ENCODE results near the gene PITX2.

The PITX2 gene

DNA sequence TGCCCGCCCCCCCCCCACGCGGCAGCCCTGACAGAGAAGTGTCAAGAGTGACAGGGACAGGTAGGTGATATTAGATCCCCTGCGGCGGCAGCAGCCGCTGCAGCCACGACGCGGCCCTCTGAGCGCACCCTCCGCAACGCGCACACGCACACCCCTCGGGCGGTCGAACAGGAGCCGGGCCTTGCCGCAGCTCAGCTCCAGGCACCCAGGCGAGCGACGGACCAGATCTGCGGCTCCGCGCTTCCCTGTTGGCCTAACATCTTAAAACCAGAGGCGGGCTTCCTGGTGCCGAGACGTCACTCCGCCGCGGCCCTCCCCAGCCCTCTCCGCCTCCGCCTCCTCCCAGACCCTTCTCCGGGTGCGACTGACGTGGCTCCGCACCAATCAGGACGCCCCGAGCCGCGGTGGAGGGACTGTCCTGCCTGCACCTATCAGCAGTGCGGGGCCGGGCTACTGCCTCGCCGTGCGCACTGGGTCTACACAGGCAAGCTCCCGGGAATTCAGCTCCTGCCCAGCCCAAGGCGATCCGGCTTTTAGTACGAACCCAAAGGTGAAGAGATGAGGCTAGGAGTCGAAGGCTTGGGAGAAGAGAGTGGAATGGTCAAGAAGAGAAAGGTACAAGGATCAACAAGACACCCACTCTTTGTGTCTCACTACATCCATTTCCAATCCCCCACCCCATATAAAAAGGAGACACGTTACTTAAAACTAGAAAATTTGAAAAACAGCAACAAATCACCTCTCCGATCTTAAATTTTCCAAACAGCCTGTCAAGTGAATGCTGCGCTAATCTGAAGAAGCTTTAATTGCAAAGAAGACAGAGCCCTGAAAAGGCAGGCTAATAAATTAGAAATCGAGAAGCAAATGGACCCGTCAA, at the start of gene PITX2:
TSS of gene PITX2 (minus strand) at position 237 of the 877 bp plus-strand sequence. CDS start 617 bp downstream, outside the sequence.
- DNase-seq (ENCODE audit: low read depth) = no peak

DNA sequence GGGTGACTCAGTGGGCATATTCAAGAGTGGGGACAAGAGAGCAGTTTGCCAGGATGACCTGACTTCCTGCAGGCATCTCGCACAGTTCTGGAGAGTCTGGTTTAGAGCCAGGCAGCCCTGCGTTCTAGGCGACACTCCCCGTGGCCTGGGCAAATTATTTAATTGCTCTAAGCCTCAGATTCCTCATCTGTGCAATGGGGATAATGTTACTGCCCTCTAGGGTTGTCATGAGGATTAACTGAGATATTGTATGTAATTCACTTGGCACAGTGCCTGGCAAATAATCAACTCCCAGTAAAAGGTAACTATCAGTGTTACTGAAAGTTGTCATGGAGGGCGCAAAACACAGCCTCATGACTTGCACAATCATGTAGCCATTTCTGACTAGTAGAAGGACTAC, 48.8 kb upstream of the PITX2 start:
- no peak for DNase-seq (ENCODE audit: low read depth)

DNA sequence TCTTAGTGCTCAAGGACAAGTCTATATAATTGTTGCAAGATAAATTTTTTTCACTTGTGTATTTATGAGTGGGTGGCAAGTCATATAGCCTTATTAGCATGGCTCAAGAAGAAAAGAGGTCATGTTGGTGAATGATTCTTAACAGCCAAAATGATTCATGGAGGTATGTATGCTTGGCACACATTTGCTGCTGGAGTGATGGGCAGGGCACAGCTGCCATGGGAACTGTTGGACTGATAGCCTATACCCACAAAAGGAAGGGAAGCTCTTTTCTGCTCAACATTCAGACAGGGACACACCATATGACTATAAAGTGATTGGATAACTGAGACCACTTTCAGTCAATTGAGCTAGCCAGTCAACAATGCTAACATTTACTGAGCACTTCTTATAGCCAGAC, 46.8 kb upstream of the PITX2 start:
- no peak for DNase-seq (ENCODE audit: low read depth)

DNA sequence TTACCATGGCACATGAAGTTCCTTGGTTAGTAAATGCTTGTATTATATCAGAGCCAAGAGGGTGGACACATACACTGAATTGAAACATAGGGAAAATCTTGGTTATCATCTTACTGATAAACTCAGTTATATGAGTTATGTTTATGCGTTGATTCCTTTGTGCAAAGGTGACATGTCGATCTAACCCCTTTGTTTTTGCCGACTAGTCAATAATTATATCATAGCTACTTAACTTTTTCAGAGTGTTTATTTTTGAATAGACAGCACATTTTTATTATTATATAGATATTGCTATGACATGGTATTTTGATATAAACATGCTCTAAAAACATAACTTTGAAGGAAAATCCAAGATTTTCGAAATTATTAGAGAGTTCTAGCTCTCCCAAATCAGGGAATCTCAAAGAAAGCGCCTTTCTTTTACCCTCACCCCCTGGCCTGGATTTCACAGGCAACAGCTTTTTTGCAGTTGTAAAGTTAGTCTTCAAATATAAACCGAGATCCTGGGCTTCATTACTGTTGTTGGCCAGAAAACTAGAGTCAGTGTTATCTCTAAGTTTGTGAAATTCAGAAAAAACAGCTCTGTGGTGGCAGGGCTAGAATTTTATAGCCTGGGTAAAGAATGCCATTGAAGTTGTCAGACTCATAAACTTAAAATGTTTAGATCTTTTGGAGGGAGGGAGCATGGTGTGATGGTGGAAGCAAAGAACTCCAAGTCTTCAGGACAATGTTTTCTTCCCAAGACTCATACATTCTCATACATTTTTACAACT, 45.8 kb upstream of the PITX2 start:
- DNase-seq (ENCODE audit: low read depth) = no peak

DNA sequence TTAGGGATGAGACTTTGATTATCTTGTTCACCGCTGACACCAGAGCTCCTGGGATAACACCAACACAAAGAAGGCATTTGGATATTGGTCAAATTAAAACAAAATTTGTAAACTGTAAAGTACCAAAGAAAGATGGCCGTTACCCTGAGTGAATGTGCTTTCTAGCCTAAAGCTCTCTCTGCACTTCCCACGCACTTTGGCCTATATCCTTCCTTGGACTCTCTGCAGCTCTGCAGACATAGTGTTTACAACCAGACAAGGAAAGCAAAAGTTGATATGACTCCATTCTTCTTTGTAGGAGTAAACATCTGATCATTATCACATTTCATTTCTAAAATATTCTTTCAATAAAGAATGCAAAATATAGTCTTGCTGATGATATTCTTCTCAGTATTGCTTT, 44.8 kb upstream of the PITX2 start:
- DNase-seq (ENCODE audit: low read depth) = no peak

DNA sequence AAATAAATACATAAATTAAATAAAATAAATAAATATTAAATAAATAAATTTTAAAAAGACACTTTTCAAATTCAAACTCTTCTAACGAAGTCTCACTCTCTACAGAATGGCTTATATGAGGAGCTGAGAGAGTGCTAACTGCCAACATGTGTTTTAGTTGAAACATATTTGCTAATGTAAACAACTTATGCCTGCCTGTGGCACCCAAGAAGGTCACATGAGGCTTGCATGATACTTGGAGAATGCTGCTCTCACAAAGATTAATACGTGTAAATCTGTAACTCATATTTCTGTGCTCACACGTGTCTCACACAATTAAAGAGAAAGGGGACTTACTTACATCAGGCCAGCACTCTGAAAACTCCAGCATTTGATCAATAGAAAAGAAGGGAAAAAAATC, 43.2 kb upstream of the PITX2 start:
- DNase-seq (ENCODE audit: low read depth) = no peak

DNA sequence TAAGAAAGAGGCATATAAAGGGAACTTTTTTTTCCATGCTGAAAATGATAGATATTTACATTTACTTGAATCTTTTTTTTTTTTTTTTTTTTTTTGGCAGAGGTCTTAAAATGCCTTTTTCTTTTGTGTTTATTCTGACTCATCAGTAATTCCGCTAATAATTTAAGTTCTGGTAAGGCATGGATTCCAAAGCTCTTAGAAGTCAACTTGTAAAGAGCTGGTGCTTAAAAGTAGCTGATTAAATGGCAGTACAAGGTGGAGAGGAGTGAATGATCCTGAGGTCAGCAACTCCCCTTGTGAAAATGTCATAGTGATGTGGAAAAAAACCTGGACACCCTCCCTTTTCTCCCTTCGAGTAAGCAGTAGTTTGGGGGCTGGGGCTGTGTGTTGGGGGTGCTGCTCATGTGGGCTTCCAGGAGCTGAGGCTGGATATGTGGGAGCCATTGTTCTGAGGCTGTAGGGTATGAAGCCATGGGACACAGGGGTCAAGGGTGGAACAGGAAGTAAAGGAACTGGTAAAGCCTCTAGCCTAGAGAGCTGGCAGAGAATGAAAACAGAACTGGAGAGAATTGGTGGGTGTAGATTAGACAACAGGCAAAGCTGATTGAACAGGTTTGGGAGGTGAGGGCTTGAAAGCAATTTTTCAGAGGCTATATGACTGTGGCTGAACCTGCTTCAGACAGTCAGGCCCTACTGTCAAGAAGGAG, 41.0 kb upstream of the PITX2 start:
- no peak for DNase-seq (ENCODE audit: low read depth)

DNA sequence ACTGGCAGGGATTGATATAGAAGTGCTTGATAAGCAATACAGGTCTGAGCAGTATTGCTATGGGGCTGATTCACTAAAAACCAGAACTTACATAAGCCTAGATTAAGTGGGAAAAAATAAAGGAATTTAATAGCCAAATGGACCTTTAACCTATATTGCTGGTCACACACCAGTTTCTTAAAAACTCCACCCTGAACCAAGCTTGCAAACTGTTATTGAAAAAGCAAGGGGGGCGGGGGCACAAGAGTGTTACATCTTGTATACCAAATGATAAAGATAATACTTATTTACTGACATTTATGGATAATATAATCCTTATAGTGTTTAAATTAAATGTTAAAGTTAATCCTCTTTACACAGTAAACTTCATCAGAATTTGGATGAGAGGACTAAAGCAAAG, 40.3 kb upstream of the PITX2 start:
- no peak for DNase-seq (ENCODE audit: low read depth)

DNA sequence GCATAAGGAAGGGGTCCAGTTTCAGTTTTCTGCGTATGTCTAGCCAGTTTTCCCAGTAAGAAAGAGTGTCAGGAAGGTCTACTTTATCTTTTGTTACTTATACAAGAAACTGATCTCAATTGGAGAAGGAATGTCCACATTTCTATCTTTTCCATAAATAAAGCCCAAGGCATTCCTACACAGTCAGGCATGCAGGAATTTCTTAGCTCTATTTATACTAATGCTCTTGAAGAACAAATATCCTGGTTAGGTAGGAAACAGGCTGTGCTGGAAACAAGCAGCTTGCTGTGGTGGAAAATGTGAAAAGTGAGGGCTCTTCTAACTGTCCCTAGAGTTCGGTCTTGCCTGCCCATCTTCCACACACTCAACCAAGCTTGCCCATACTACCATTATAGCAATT, 37.9 kb upstream of the PITX2 start:
- no peak for DNase-seq (ENCODE audit: low read depth)

DNA sequence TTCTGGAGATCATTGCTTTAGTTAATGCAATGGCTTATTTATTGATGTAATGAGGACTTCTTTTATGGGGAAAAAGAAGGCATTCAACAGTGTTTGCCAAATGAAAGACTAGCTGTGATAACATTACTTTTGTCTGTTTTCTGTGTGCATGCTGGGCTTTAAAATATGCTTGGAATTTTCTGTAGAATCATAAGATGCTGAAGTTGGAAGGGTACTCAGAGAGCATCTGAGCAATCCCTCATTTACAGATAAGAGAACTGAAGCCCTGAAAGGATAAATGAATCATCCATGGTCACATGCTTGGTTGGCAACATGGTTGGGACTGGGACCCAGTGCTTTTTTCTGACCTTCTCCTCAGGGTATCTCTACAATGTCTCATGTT, 31.4 kb upstream of the PITX2 start:
- DNase-seq (ENCODE audit: low read depth) = no peak

DNA sequence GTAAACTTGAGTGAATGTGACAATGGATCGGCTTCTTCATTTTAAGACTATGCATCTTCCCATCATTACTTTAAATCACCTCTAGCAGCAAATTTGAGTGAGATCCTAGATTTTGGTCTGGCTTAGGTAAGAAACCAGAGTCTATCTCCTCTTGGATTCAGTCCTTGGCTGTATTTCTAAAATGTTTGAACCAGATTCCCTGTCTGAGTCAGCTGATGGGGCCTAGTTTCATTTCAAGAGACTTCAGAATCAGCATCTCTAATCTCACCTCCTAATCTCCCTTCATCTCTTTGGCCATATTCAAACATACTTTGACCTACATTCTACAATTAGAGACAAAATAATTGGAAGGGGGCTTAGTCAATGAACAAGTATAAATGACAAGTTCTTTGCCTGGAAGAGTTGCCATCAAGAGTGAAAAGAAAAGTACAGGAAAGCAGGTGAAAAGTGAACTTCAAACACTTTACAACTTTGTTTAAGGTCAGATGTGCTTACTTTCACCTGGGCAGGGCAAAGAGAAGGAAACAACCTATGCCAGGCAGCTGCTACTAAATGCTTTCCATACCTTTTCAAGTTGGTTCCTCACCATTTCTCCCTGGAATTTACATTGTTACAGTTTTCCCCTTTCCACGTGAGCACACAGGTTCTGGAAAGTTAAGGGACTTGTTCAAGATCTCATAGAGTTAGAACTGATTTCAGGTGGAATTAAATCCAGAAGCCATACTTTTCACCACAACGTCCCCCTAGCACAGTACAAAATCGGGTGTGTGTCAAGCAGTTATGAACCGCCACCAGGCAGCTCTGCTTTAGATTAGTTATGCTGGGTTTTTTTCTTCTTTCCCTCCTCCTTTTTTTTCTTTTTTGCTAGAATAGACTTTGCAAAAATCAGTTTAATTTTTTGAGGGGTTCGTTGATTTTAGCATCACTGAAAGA, 30.7 kb upstream of the PITX2 start:
- DNase-seq (ENCODE audit: low read depth) = no peak

DNA sequence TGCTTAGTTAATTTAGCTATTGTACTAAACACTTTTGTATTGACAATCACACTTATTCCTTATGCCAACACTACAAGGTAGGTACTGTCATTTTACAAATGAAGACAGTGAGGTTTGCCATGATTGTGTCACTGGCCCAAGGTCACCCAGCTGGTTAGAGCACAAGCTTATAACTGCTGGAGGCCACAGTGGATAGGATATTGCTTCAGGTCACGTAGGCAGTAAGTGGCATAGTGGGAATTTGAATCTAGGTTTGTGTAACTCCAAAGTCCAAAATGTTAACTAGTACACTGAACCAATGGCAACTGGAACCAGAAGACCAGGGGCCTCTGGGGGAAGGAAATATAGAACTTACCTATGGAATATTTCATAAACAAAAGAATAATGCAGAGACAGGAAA, 21.1 kb upstream of the PITX2 start:
- no peak for DNase-seq (ENCODE audit: low read depth)

DNA sequence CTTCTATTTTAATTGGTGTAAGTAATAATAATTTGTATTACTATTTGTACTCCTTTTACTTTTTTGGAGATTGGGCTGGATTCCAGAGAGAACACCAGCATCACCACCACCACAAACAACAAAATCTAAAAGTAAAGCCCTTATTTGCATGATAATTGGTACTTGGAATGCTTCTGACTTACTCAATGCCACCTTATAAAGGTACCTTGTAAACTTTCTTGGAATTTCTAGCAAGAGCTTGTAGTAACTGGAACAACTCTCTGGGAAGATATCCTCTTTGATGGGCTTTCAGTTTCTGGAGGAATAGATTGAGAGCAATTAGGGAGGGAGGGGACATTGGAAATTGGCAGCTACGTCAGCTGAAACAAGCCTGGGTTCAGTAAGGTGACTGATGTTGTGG, 20.2 kb upstream of the PITX2 start:
- no peak for DNase-seq (ENCODE audit: low read depth)

DNA sequence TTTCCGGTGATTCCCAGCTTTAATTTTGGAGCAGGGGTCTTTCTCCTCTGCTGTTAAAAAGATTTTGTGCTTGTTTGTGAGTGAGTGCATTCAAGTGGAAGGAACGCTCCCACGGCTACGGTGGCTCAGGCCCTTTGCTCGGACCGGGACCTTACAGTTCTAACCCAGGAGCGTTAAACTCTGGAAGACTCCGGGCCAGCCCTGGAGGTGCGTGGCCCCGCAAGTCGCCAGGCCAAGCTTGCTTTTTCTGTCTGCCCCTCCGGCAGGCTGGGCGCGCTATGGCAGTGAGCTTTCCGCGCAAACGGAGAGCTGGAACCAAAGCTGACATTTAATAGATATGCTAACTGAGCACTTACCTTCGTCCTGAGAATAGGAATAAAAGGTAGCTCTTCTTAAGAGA, 18.3 kb upstream of the PITX2 start:
- no peak for DNase-seq (ENCODE audit: low read depth)

DNA sequence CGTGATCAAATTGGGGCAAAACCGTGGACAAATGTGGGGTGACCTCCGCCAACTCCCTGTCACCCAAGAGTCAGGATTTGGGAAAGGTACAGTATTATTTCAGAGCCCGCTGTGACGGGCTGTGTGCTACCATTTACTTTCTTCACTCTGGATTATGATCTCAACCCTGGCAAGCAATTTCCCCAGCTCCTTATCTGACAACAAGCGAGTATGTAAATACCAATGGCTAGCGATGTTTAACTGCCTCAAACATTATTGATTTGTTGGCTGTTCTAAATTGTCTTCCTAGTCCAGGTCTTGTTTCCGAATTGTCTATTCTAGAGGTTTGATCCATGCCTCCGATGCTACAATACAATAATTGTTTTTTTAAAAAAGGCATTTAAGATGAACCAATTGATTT, 17.7 kb upstream of the PITX2 start:
- DNase-seq (ENCODE audit: low read depth) = no peak

DNA sequence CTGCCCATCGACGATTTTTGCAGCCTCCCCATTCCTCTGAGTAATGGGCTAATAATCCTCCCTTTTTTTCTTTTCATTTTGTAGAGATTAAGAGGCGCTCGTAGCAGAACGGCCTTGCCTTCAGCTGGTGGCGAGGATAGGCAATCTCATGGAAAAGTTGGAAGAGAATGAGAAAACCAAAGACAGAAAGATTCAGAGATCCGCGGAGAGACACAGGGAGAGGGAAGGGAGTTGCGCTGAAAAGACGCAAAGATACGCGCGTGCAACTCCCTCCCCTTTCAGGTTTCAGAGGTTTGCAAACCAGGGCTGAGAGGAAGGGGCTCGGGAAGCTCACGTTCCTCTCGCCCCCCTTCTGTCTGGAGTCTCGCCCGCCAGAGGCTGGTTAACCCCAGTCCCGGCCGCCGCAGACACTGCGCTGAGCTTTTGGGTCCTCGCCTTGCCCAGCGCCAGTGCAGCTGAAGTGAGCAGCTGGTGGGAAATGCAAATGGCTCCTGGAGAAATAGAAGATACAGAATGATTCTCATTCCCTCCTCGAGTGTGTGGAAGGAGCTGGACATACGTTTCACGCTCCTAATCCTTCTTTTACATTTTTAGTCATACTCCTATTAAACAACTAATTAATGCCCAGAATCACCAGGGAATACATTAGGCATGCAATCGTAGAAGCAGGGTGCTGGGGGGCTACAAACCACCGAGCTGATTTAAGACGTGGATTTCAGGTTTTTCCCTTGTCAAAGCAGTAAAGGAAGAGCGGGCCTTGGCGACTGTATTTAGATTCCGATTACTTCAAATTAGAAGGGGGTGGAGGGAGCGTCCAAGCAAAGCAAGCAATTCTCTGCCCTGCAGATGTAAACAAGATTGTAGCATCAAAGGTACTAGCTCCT, 16.6 kb upstream of the PITX2 start:
- DNase-seq (ENCODE audit: low read depth) = no peak

DNA sequence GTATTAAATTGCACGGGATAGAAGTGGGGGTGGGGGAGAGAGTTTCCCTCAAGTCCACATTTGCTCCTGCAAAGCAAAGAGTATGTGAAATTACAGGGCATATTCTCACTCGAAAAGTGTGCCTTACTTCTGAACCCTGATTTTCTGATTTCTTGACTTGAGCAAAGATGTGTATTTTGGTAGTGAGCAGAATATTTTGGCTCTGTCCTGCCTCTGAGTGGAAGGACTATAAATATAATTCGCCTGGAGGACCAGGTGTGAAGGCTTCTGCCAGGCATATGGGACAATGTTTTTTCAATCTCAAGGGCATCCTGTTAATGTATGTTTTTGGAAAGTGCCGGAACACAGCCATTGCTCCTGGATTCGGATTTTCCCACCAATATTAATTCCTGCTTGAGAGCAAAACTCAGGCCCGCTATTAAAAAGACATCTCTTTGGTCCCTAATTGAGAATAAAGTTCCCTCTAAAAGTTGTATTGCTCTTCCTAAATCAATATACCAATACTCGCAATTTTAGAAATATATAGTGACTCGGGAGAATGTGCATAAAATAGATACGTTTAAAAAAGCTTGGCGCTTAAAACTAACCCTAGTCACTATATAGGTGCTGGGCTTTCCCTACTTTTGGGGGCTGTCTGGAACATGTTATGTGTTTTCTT, 15.3 kb upstream of the PITX2 start:
- no peak for DNase-seq (ENCODE audit: low read depth)

DNA sequence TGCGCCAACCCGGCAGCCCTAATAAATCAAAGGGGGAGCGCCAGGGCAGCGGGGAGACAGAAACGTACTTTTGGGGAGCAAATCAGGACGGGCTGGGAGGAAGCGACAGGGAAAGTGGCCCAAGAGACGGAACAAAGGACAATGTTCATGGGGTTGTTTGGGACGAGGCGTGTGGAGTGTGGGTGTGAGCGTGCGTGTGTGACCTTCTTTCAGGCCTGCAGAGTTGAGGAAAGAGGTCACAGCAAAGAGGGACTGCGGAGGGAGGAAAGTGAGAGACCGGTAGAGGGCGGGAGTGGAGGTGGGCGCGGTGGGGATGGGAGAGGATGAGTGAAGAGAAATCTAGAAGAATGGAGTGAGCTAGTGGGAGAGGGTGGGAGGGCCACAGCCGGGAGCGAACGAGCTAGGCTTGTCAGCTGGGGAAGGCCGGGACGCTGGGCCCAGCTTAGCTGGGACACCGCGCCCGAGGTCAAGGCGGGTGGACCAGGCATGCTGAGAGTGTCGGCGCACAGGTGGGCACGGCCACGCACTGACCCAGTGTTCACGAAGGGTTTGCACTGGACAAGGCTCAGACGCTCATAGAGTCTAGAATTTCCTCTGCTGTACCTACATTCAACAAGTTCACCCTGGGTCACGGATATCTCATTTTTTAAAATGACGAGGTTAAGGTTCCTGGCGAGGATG, 14.7 kb upstream of the PITX2 start:
- DNase-seq (ENCODE audit: low read depth) = no peak

DNA sequence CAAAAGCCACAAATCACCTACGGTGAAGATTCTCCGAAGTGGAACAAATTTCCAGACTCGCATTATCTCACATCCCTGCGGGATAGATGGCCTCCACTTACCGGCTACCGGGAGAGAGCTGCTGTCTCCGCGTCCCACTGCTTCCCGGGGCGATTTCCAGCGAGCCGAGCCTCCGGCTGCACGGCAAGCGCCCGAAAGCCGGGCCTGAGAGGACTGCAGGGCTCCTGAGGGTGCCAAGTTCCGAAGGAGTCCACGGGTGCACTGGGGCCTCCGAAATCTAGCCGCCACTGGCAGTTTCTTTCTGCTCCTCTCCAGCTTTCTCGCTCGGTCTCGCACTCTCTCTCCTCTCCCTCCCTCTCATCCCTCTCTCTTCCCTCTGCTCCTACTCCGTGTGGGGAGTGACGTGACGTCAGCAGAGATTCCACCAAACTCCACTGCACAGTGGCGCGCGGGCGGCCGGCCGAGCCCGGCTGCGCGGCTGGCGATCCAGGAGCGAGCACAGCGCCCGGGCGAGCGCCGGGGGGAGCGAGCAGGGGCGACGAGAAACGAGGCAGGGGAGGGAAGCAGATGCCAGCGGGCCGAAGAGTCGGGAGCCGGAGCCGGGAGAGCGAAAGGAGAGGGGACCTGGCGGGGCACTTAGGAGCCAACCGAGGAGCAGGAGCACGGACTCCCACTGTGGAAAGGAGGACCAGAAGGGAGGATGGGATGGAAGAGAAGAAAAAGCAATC, 14.0 kb upstream of the PITX2 start:
- DNase-seq (ENCODE audit: low read depth) = no peak
